Spinal cord (tissue), 10 donors: ENCODE data around the gene ALG14. TPM values are rescaled to one million over a fixed set of nuclear protein-coding genes. Genes with fewer than 3 reads are reported as not detected.
A peak's percentile ranks its signal among the peaks of the same experiment; 100 is the strongest.

Experiments used
- DNase-seq, 6 donors: peaks; one replicate each; pipeline versions ENCODE4 v3.0.0 to v3.0.0-alpha.2; 2013 to 2015; ENCODE audit warnings: low spot score in 6 of 6, low read depth in 4 of 6
- H3K27ac ChIP-seq: one replicate; pipeline ENCODE4 v1.5.1; 2013; ENCODE audit warnings: low read depth, low read length, control low read depth
- H3K27me3 ChIP-seq: one replicate; pipeline ENCODE4 v1.6.1; 2013; ENCODE audit warnings: low read length; ENCODE audit not compliant: control insufficient read depth, insufficient read depth
- H3K36me3 ChIP-seq: one replicate; pipeline ENCODE4 v1.6.1; 2013; ENCODE audit warnings: low read length; ENCODE audit not compliant: control insufficient read depth, insufficient read depth
- H3K4me1 ChIP-seq: one replicate; pipeline ENCODE4 v1.6.1; 2013; ENCODE audit warnings: low read length; ENCODE audit not compliant: control insufficient read depth, insufficient read depth
- H3K4me3 ChIP-seq: one replicate; pipeline ENCODE4 v1.5.1; 2013; ENCODE audit warnings: low read depth, low read length, control low read depth
- H3K9me3 ChIP-seq: one replicate; pipeline ENCODE4 v1.6.1; 2013; ENCODE audit warnings: low read length; ENCODE audit not compliant: control insufficient read depth, insufficient read depth
- WGBS: methylation state at CpG from one replicate; pipeline ENCODE4 v1.1.5; 2013; ENCODE audit warnings: missing lambda C conversion rate; ENCODE audit not compliant: insufficient coverage; 5-methylcytosine and 5-hydroxymethylcytosine counted together
- long read RNA-seq, 4 donors: transcript quantifications; one replicate each; lab custom pipeline, GENCODE V29; 2026
- polyA plus RNA-seq, 2 donors: library from polyadenylated mRNA; unstranded; fragments of 120-200 nt; gene quantifications; one replicate each; pipeline ENCODE4 v1.2.1, GENCODE V29; 2013; ENCODE audit not compliant: insufficient read length in 2 of 2
- total RNA-seq, 2 donors: library from RNA; depleted of rRNA in 1 of 2; stranded (reverse); fragments of 120-200 nt in 1 of 2; fragments of >200 nt in 1 of 2; gene quantifications; one replicate each; pipeline versions ENCODE4 v1.2.3 to v1.2.4, GENCODE V29; 2013 to 2014
- donor health status: healthy.

ALG14 gene, protein sequence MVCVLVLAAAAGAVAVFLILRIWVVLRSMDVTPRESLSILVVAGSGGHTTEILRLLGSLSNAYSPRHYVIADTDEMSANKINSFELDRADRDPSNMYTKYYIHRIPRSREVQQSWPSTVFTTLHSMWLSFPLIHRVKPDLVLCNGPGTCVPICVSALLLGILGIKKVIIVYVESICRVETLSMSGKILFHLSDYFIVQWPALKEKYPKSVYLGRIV
- 1 to 10 TPM; 4.0 to 7.2 TPM for total RNA-seq
- 10 to 100 TPM in 1 of 2 donors, 1 to 10 TPM in 1; 9.3 to 14.4 TPM for polyA plus RNA-seq
- long read RNA-seq, donor 1, full-length matches to known transcripts, result 12 of 12 reads
- long read RNA-seq, donor 1, partial matches to known transcripts, result 0 of 12 reads
- long read RNA-seq, donor 1, other reads (novel, unspliced or antisense), result 0 of 12 reads
- long read RNA-seq, donor 2, full-length matches to known transcripts, result 7 of 7 reads
- long read RNA-seq, donor 2, partial matches to known transcripts, result 0 of 7 reads
- long read RNA-seq, donor 2, other reads (novel, unspliced or antisense), result 0 of 7 reads
- long read RNA-seq, donor 3, full-length matches to known transcripts, result 6 of 6 reads
- long read RNA-seq, donor 3, partial matches to known transcripts, result 0 of 6 reads
- long read RNA-seq, donor 3, other reads (novel, unspliced or antisense), result 0 of 6 reads
- long read RNA-seq, donor 4, full-length matches to known transcripts, result 16 of 16 reads
- long read RNA-seq, donor 4, partial matches to known transcripts, result 0 of 16 reads
- long read RNA-seq, donor 4, other reads (novel, unspliced or antisense), result 0 of 16 reads

DNA sequence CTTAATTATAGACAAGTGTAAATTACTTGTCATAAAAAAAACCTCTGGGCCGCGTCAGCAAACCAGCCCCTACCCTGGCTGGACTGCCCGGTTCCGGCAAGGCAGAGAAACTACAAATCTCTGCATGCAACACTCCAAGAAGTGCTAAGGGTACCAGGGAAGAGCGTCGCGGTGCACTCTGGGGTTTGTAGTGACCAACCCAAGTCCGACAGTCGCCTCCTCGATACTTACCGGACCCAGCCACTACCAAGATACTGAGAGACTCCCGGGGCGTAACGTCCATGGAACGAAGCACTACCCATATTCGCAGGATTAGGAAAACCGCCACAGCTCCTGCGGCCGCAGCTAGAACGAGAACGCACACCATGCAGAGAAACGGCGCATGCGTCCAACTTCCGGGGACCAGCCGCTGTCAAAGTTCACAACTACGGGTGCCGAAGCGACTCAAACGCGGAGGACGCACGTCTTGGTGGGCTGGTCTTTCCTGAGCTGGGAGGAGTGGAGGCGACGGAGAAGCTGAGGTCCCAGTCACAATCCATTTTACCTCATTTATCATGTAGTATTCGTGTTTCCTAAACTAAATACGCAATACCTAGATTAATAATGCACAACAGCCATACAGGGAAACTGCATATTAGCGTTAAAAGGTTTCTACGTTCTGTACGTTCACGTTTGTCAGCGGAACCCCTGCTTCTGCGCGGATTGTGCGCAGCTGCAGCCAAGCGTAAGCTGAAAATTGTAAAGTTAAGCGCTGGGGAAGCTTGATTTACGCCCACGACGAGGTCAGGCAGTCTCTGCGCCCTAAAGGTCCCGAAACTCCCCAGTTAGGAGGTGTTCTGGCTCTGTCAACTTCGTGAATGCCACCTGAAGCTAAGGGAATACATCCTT, at the start of gene ALG14:
Gene ALG14, minus strand, starts transcription at position 420 of the 888 bp plus-strand sequence. Its CDS starts 53 bp downstream, at position 367.
- H3K9me3 ChIP-seq, result no peaks in the 10 kb centered on the region
- 0% methylated on average over 46 of the region's 53 CpGs for WGBS
- H3K27me3 ChIP-seq, result no peaks in the 10 kb centered on the region
- no peaks in the 10 kb centered on the region for H3K36me3 ChIP-seq
- H3K4me1 ChIP-seq, result peaks cover 4% of the 10 kb centered on the region
- DNase-seq, result peak; percentile 96 to 99 (median 98)
- peak within 1 kb of the TSS; percentile 97 for H3K4me3 ChIP-seq
- H3K27ac ChIP-seq, result peak within 1 kb of the TSS; percentile 97

DNA sequence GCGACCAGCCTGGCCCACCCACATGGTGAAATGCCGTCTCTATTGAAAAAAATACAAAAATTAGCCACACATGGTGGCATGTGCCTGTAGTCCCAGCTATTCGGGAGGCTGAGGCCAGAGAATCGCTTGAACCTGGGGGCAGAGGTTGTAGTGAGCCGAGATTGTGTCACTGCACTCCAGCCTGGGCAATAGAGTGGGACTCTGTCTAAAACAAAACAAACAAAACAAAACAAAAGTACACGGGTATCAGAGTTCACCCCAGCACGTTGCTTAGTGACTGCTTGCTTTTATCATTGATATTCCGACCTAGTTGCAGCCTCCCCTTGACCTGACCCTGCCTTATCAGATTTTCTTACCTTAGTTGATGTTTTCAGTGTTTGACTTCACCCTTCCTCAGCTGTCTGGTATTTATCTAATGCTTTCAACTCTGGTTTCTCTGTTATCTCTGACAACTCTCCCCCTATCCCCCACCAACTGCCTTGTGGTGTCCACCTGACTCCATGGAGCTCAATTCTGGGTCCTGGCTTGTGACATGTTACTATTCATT, 49.5 kb upstream of the ALG14 start:
- DNase-seq, result no peak
- Histone ChIP-seq H3K27me3 (no peaks in the 10 kb centered on the region), H3K36me3 (no peaks in the 10 kb centered on the region), H3K4me1 (no peaks in the 10 kb centered on the region), H3K27ac (no peak overlapping the region), H3K4me3 (no peak overlapping the region), H3K9me3 (no peaks in the 10 kb centered on the region)
- WGBS, result 78% methylated on average over 7 of the region's 8 CpGs

DNA sequence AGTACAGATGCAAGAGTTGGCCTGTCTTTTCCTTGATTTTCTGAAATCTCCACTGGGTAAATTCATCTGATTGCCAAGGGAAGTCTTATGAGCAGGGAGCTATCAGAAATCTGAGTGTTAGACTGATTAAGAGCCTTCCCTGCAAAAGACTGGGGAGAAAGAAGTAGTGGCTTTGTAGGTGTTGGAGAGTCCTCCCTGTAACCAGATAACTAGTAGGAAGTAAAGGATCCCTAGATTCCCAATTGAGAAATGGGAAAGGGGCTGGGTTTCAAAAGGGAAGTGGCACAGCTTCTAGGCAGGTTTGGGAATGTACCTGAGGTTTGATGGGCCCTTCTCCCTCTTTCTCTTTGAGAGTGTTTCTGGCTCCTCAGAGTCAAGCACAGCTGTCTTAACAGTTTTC, 46.5 kb upstream of the ALG14 start:
- no peak overlapping the region for H3K27ac ChIP-seq
- DNase-seq, result no peak

DNA sequence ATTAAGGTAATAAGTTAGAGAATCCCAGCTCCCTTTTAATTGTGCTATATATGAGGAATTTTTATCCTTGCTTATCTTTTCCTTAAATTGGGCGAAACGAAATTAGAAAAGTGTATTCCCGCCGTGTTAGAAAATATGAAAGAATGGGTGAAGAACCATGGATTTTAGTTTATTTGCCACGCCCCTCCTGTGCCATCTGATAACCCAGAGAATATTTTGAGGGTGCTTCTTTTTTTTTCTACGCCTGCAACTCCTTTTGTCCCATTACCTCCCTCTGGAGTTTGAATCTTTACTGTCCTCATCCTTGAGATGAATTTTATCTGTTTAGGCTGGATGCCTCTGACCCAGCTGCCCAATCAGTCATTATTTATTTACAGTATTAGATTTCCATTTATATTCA, 46.0 kb upstream of the ALG14 start:
- Histone ChIP-seq H3K27ac (no peak overlapping the region), H3K9me3 (no peaks in the 10 kb centered on the region)
- no peak for DNase-seq

More for the DNA sequence above, 46.5 kb upstream of the ALG14 start:
- H3K4me1 ChIP-seq, result peaks cover 5% of the 10 kb centered on the region
- no peaks in the 10 kb centered on the region for H3K36me3 ChIP-seq
- no peak overlapping the region for H3K4me3 ChIP-seq
- H3K9me3 ChIP-seq, result no peaks in the 10 kb centered on the region
- H3K27me3 ChIP-seq, result no peaks in the 10 kb centered on the region

DNA sequence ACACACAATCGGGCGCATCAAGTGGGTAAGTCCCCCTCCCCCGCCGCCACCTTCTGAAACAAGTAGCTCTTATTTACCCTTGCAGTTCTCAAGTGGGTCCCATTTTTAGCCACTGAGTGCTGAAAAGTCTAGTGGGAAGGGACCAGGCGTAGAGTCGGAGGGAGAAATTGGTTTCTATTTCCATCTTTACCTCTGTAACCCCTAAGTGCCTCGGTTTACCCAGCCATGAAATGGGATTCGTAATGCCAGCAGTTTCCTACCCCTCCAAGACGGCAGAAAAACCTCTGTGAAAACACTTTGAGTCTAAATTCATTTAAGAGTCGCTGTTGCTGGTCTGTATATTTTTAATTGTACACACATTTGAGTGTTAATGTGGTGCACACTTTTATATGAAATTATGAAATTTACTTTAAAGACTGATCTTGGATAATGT, 45.3 kb upstream of the ALG14 start:
- no peak overlapping the region for H3K27ac ChIP-seq
- no CpG with 5 or more reads among the region's 10 CpGs for WGBS
- no peaks in the 10 kb centered on the region for H3K9me3 ChIP-seq
- H3K4me1 ChIP-seq, result peaks cover 5% of the 10 kb centered on the region
- peak overlapping the region; percentile 54 for H3K4me3 ChIP-seq
- no peaks in the 10 kb centered on the region for H3K27me3 ChIP-seq
- peak in 1 of 6 donors; percentile 11 for DNase-seq
- H3K36me3 ChIP-seq, result no peaks in the 10 kb centered on the region

More for the DNA sequence above, 46.0 kb upstream of the ALG14 start:
- H3K4me1 ChIP-seq, result peaks cover 5% of the 10 kb centered on the region
- 100% methylated on average over 4 of the region's 6 CpGs for WGBS
- H3K4me3 ChIP-seq, result no peak overlapping the region
- H3K27me3 ChIP-seq, result no peaks in the 10 kb centered on the region
- no peaks in the 10 kb centered on the region for H3K36me3 ChIP-seq

DNA sequence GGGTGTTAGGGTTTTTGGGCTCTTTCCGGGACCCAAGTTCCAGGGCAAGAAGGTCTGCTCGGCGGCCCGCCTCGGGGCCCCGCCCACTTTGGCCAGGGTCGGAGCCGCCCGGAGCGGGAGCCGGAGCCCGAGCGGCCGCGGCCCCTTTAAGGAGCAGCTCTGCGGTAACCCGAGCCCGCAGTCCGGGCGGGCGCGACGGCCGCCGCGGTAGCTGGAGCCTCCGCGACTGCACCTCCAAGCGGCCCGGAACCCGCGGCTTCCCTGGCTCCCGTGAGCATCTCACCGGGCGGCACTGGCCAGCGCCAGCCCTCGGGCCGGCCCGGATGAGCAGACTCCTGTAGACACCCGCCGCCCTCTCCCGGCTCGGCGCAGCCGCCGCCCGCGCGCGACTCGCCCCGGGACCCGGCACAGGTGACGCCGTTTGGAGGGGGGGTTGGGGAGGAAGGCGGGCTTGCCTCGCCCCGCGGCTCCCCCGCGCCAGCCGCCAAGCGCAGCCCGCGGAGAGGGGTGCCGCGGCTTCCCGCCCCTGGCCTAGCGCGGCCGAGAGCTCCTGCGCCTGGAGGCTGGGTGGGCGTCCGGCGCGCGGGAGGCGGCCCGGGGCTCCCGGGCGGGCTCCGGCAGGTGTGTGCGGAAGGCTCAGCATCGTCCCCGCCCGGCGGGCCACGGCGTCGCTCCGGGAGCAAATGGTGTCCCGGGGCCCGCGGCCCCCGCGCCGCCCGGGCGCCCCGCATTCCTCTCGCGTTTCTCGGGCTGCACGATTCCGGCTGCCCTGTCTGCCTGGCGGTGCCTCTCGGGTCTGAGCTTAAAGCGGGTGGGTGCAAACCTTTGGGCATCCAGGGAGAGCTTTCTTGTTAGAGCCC, 44.7 kb upstream of the ALG14 start, which contains the start of gene TLCD4:
Gene TLCD4, plus strand, starts transcription at position 149 of the 860 bp plus-strand sequence. CDS start 26,547 bp downstream, outside the sequence.
- peak in 5 of 6 donors; percentile 15 to 77 (median 42) for DNase-seq
- H3K27me3 ChIP-seq, result no peaks in the 10 kb centered on the region
- peak within 1 kb of the TSS; percentile 68 for H3K4me3 ChIP-seq
- under 1% methylated on average over 108 of the region's 108 CpGs for WGBS
- H3K27ac ChIP-seq, result no peak within 1 kb of the TSS
- H3K9me3 ChIP-seq, result no peaks in the 10 kb centered on the region
- no peaks in the 10 kb centered on the region for H3K36me3 ChIP-seq
- H3K4me1 ChIP-seq, result peaks cover 5% of the 10 kb centered on the region

DNA sequence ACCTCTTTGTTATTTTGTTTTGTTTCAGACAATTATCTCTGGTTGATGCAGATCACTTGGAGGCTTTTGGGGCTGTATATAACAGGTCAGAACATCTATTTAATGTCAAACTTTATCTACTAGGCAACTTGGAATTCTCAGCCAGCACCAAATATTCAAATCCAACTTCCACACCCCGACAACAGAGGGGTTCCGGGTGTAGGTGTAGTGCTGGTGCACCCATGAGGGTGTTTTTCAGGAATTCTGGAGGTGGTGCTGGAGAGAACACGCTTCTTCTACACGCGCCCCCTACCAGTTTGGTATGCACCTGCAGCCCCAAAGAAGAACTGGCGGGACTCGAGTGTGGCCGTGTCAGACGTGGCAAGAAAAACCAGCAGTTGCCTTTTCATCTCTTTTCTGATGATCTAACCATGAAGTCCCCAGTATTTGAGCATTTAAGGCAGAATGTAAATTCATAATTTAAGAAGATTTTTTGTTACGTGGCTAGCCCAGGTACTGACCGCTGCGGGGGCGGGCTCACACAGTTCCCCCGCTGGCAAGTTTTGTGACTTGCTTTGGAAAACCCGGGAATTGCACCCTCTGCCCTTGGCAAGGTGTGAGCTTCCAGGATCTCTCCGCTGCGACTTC, 43.9 kb upstream of the ALG14 start:
- 0% methylated on average over 11 of the region's 17 CpGs for WGBS
- DNase-seq, result peak; percentile 39 to 94 (median 59)
- peaks cover under 1% of the 10 kb centered on the region for H3K27me3 ChIP-seq
- H3K4me1 ChIP-seq, result peaks cover 5% of the 10 kb centered on the region
- H3K9me3 ChIP-seq, result no peaks in the 10 kb centered on the region
- H3K27ac ChIP-seq, result no peak overlapping the region
- H3K4me3 ChIP-seq, result peak overlapping the region; percentile 68
- no peaks in the 10 kb centered on the region for H3K36me3 ChIP-seq

DNA sequence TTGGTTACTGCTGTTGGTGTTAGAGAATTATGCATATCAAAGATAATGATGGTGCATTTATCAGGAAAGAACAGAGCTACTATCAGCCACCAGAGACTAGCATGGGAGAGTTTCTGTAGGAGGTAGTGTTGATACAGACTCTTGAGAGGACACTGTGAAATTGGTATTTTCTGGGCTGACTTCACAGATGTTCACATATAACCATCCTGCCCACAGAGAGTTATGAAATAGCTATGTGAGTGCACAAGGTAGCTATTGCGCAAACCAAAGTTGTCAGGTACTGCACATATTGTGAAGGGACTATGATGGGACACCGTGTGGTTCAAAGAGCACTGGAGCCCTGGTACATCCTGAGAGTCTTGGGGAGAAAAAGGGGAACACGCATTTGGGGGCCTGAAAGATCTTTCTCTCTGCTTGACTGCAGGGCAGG, 43.0 kb upstream of the ALG14 start:
- WGBS, result 94% methylated on average over 2 of the region's 3 CpGs
- peaks cover 5% of the 10 kb centered on the region for H3K4me1 ChIP-seq
- H3K36me3 ChIP-seq, result no peaks in the 10 kb centered on the region
- H3K27ac ChIP-seq, result no peak overlapping the region
- DNase-seq, result no peak
- H3K27me3 ChIP-seq, result peaks cover 3% of the 10 kb centered on the region
- no peaks in the 10 kb centered on the region for H3K9me3 ChIP-seq
- H3K4me3 ChIP-seq, result no peak overlapping the region
